Measurements from ENCODE around the gene C1QTNF1.

The C1QTNF1 gene

GRCh38 chr17:79002796-79003593 lies 21.0 kb upstream of the C1QTNF1 start:
- H3K4me3 ChIP-seq (ENCODE audit: low read depth, low read length) = no peak overlapping the region
- TF ChIP-seq, protein P1, sequence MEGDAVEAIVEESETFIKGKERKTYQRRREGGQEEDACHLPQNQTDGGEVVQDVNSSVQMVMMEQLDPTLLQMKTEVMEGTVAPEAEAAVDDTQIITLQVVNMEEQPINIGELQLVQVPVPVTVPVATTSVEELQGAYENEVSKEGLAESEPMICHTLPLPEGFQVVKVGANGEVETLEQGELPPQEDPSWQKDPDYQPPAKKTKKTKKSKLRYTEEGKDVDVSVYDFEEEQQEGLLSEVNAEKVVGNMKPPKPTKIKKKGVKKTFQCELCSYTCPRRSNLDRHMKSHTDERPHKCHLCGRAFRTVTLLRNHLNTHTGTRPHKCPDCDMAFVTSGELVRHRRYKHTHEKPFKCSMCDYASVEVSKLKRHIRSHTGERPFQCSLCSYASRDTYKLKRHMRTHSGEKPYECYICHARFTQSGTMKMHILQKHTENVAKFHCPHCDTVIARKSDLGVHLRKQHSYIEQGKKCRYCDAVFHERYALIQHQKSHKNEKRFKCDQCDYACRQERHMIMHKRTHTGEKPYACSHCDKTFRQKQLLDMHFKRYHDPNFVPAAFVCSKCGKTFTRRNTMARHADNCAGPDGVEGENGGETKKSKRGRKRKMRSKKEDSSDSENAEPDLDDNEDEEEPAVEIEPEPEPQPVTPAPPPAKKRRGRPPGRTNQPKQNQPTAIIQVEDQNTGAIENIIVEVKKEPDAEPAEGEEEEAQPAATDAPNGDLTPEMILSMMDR (conservative IDR thresholded peaks at IDR 0.05; ENCODE audit: low read depth, low read length) = no peak
- no peak for DNase-seq (ENCODE audit: low read depth)

DNA sequence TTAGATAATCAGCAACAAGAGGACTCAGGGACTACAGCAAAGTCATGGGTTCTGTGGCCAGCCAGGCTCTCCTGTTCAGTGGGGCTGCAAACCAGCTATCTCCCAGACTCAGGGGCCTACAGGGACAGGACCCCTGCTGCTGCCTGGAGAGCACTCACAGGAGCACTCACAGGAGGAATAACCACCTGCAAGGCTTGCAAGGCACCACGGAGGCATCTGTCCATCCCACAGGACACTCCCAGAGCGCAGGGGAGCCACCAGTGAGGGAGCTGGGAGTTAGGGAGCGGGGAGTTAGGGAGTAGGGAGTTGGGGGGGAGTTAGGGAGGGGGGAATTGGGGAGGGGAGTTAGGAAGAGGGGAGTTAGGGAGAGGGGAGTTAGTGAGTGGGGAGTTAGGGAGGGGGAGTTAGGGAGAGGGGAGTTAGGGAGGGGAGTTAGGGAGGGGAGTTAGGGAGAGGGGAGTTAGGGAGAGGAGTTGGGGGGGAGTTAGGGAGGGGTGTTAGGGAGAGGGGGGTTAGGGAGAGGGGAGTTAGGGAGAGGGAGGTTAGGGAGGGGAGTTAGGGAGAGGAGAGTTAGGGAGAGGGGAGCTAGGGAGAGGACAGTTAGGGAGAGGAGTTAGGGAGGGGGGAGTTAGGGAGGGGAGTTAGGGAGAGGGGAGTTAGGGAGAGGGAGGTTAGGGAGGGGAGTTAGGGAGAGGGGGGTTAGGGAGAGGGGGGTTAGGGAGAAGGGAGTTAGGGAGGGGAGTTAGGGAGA lies 20.1 kb upstream of the C1QTNF1 start:
- DNase-seq (ENCODE audit: low read depth) = no peak
- TF ChIP-seq, protein P1 (conservative IDR thresholded peaks at IDR 0.05; ENCODE audit: low read depth, low read length) = no peak

GRCh38 chr17:79005063-79005861 lies 18.7 kb upstream of the C1QTNF1 start:
- TF ChIP-seq, protein P1 (conservative IDR thresholded peaks at IDR 0.05; ENCODE audit: low read depth, low read length) = no peak
- no peak for DNase-seq (ENCODE audit: low read depth)
- H3K4me3 ChIP-seq (ENCODE audit: low read depth, low read length) = no peak overlapping the region

More for the DNA sequence above, 20.1 kb upstream of the C1QTNF1 start:
- no peak overlapping the region for H3K4me3 ChIP-seq (ENCODE audit: low read depth, low read length)

- TF ChIP-seq, protein P1 (conservative IDR thresholded peaks at IDR 0.05; ENCODE audit: low read depth, low read length) = no peak
- no peak overlapping the region for H3K4me3 ChIP-seq (ENCODE audit: low read depth, low read length)
- DNase-seq (ENCODE audit: low read depth) = no peak
Observed at GRCh38 chr17:79006046-79006445, 17.9 kb upstream of the C1QTNF1 start.

GRCh38 chr17:79006794-79007503 lies 17.0 kb upstream of the C1QTNF1 start:
- H3K4me3 ChIP-seq (ENCODE audit: low read depth, low read length) = no peak overlapping the region
- TF ChIP-seq, protein P1 (conservative IDR thresholded peaks at IDR 0.05; ENCODE audit: low read depth, low read length) = no peak
- no peak for DNase-seq (ENCODE audit: low read depth)

Measured in choroid plexus epithelial cell (primary cell).